BE2C (cell line): ENCODE measurements around the gene GJA9. TPM values are rescaled to one million over a fixed set of nuclear protein-coding genes. Genes with fewer than 3 reads are reported as not detected.

Experiments used
- DNase-seq: peaks from one replicate; pipeline ENCODE4 v3.0.0-alpha.2; 2020
- H3K27me3 ChIP-seq: fragments of 250-450 bp; sonication (Bioruptor Pico); 2 replicates; pipeline ENCODE4 v1.5.1; 2020; ENCODE audit warnings: mild to moderate bottlenecking
- H3K36me3 ChIP-seq: fragments of 250-450 bp; sonication (Bioruptor Pico); 2 replicates; pipeline ENCODE4 v1.5.1; 2020; ENCODE audit warnings: mild to moderate bottlenecking
- H3K4me1 ChIP-seq: fragments of 250-450 bp; sonication (Bioruptor Pico); 2 replicates; pipeline ENCODE4 v1.5.1; 2020
- H3K4me3 ChIP-seq: 2 replicates; pipeline ENCODE4 v1.5.1; 2011; ENCODE audit warnings: low read depth, low read length
- H3K9me3 ChIP-seq: fragments of 250-450 bp; sonication (Bioruptor Pico); 2 replicates; pipeline ENCODE4 v1.5.1; 2020
- CTCF ChIP-seq: IDR thresholded peaks from 2 replicates; pipeline ENCODE4 v1.5.1; 2012; ENCODE audit warnings: mild to moderate bottlenecking, low read depth, low read length
- polyA plus RNA-seq: library from polyadenylated mRNA; unstranded; fragments of >200 nt; gene quantifications from one replicate; pipeline ENCODE4 v1.2.1, GENCODE V29; 2012; ENCODE audit warnings: low read depth, missing spikeins; ENCODE audit not compliant: insufficient read length, insufficient read depth

GJA9 gene
- polyA plus RNA-seq: not detected

GRCh38 chr1:38881487-38881886 is at the start of gene GJA9:
TSS of gene GJA9 (minus strand) at chr1:38881587. CDS start at chr1:38876098, 5,489 bp downstream.
- DNase-seq: no peak
- H3K4me1 ChIP-seq: no peaks in the 10 kb centered on the region
- no peaks in the 10 kb centered on the region for H3K9me3 ChIP-seq
- H3K36me3 ChIP-seq: no peaks in the 10 kb centered on the region
- no peaks in the 10 kb centered on the region for H3K27me3 ChIP-seq
- no peak within 1 kb of the TSS for H3K4me3 ChIP-seq
- no peak for TF ChIP-seq CTCF

GRCh38 chr1:38929476-38929875 is 48.1 kb upstream of the GJA9 start:
- no peak overlapping the region for H3K4me3 ChIP-seq
- no peak for DNase-seq
- no peak for TF ChIP-seq CTCF

GRCh38 chr1:38929054-38929453 is 47.7 kb upstream of the GJA9 start:
- Histone ChIP-seq H3K36me3 (no peaks in the 10 kb centered on the region), H3K4me1 (no peaks in the 10 kb centered on the region), H3K9me3 (no peaks in the 10 kb centered on the region), H3K27me3 (no peaks in the 10 kb centered on the region), H3K4me3 (no peak overlapping the region)
- no peak for TF ChIP-seq CTCF
- no peak for DNase-seq

More at GRCh38 chr1:38929476-38929875, 48.1 kb upstream of the GJA9 start:
- Histone ChIP-seq H3K27me3 (no peaks in the 10 kb centered on the region), H3K4me1 (no peaks in the 10 kb centered on the region), H3K9me3 (no peaks in the 10 kb centered on the region), H3K36me3 (no peaks in the 10 kb centered on the region)

GRCh38 chr1:38926091-38926490 is 44.7 kb upstream of the GJA9 start:
- Histone ChIP-seq H3K36me3 (no peaks in the 10 kb centered on the region), H3K4me1 (no peaks in the 10 kb centered on the region), H3K4me3 (no peak overlapping the region), H3K9me3 (no peaks in the 10 kb centered on the region), H3K27me3 (no peaks in the 10 kb centered on the region)
- TF ChIP-seq CTCF: no peak
- DNase-seq: no peak

- Histone ChIP-seq H3K27me3 (no peaks in the 10 kb centered on the region), H3K9me3 (no peaks in the 10 kb centered on the region), H3K36me3 (no peaks in the 10 kb centered on the region), H3K4me1 (no peaks in the 10 kb centered on the region), H3K4me3 (no peak overlapping the region)
- DNase-seq: no peak
- TF ChIP-seq CTCF: no peak
Measured at GRCh38 chr1:38925391-38925790, 44.0 kb upstream of the GJA9 start.

- Histone ChIP-seq H3K27me3 (no peaks in the 10 kb centered on the region), H3K4me1 (no peaks in the 10 kb centered on the region), H3K4me3 (no peak overlapping the region), H3K36me3 (no peaks in the 10 kb centered on the region), H3K9me3 (no peaks in the 10 kb centered on the region)
- no peak for TF ChIP-seq CTCF
- no peak for DNase-seq
Measured at GRCh38 chr1:38923607-38924006, 42.2 kb upstream of the GJA9 start.
